Liver (tissue), 9 donors: ENCODE measurements around the gene MAMDC2. TPM values are rescaled to one million over a fixed set of nuclear protein-coding genes. Genes with fewer than 3 reads are reported as not detected.

Source experiments
- DNase-seq: peaks from one replicate; pipeline ENCODE4 v3.0.0-alpha.2; 2017; ENCODE audit warnings: low spot score
- H3K27ac ChIP-seq, 2 donors: one replicate each; pipeline ENCODE4 v1.7.0; 2013; ENCODE audit warnings: inconsistent platforms in 2 of 2, low read length in 2 of 2, control low read depth in 1 of 2, low read depth in 1 of 2, mild to moderate bottlenecking in 1 of 2
- H3K27me3 ChIP-seq, 4 donors: one replicate each; pipeline versions ENCODE4 v1.6.1 to v1.7.0; 2013; ENCODE audit warnings: low read length in 3 of 4, inconsistent platforms in 1 of 4, mild to moderate bottlenecking in 1 of 4, moderate library complexity in 1 of 4; ENCODE audit not compliant: control insufficient read depth in 4 of 4, insufficient read depth in 4 of 4
- H3K36me3 ChIP-seq, 4 donors: one replicate each; pipeline versions ENCODE4 v1.6.1 to v1.7.0; 2013; ENCODE audit warnings: low read length in 3 of 4, mild to moderate bottlenecking in 3 of 4, low read depth in 1 of 4, moderate library complexity in 1 of 4; ENCODE audit not compliant: control insufficient read depth in 4 of 4, insufficient read depth in 3 of 4
- H3K4me1 ChIP-seq, 4 donors: one replicate each; pipeline versions ENCODE4 v1.6.1 to v1.7.0; 2013; ENCODE audit warnings: low read length in 3 of 4, mild to moderate bottlenecking in 3 of 4, moderate library complexity in 1 of 4; ENCODE audit not compliant: control insufficient read depth in 4 of 4, insufficient read depth in 4 of 4
- H3K4me3 ChIP-seq, 3 donors: one replicate each; pipeline versions ENCODE4 v1.6.1 to v1.7.0; 2013; ENCODE audit warnings: low read length in 3 of 3, control low read depth in 1 of 3, low read depth in 1 of 3, mild to moderate bottlenecking in 1 of 3
- H3K9ac ChIP-seq, 2 donors: one replicate each; pipeline ENCODE4 v1.7.0; 2013; ENCODE audit warnings: low read length in 2 of 2, mild to moderate bottlenecking in 2 of 2, moderate library complexity in 2 of 2, control low read depth in 1 of 2, low read depth in 1 of 2
- H3K9me3 ChIP-seq, 4 donors: one replicate each; pipeline versions ENCODE4 v1.6.1 to v1.7.0; 2013; ENCODE audit warnings: low read length in 3 of 4; ENCODE audit not compliant: control insufficient read depth in 4 of 4
- ATF3 ChIP-seq: IDR thresholded peaks from 2 replicates; pipeline ENCODE4 v1.6.1; 2016; ENCODE audit warnings: antibody characterized with exemption
- CTCF ChIP-seq: fragments of 150-350 bp; IDR thresholded peaks from 2 replicates; pipeline ENCODE4 v1.5.1; 2017; ENCODE audit warnings: improper control_type of control experiment, low read depth, low read length; ENCODE audit not compliant: missing input control
- EGR1 ChIP-seq, 2 donors: IDR thresholded peaks; 2 replicates each; pipeline ENCODE4 v1.6.1; 2016 to 2018; ENCODE audit warnings: antibody characterized with exemption in 2 of 2, low read depth in 2 of 2
- FOXA1 ChIP-seq: IDR thresholded peaks from 2 replicates; pipeline ENCODE4 v1.6.1; 2016; ENCODE audit warnings: antibody characterized with exemption
- FOXA2 ChIP-seq: IDR thresholded peaks from 2 replicates; pipeline ENCODE4 v1.6.1; 2016; ENCODE audit warnings: antibody characterized with exemption
- GABPA ChIP-seq, 2 donors: IDR thresholded peaks in 1 of 2; conservative IDR thresholded peaks in 1 of 2; 2 replicates each; pipeline ENCODE4 v1.6.1; 2016; ENCODE audit warnings: antibody characterized with exemption in 2 of 2, mild to moderate bottlenecking in 1 of 2, moderate library complexity in 1 of 2
- HNF4A ChIP-seq, 2 donors: conservative IDR thresholded peaks; 2 replicates each; pipeline ENCODE4 v1.6.1; 2016; ENCODE audit warnings: antibody characterized with exemption in 2 of 2, mild to moderate bottlenecking in 2 of 2
- HNF4G ChIP-seq: IDR thresholded peaks from 2 replicates; pipeline ENCODE4 v1.6.1; 2016; ENCODE audit warnings: antibody characterized with exemption
- JUND ChIP-seq, 2 donors: IDR thresholded peaks; 2 replicates each; pipeline ENCODE4 v1.6.1; 2016; ENCODE audit warnings: antibody characterized with exemption in 2 of 2
- MAX ChIP-seq: IDR thresholded peaks from 2 replicates; pipeline ENCODE4 v1.6.1; 2016; ENCODE audit warnings: antibody characterized with exemption
- NR2F2 ChIP-seq: IDR thresholded peaks from 2 replicates; pipeline ENCODE4 v1.6.1; 2016; ENCODE audit warnings: antibody characterized with exemption
- RAD21 ChIP-seq, 2 donors: IDR thresholded peaks; 2 replicates each; pipeline ENCODE4 v1.6.1; 2016; ENCODE audit warnings: antibody characterized with exemption in 2 of 2, mild to moderate bottlenecking in 2 of 2
- RXRA ChIP-seq, 2 donors: IDR thresholded peaks; 2 replicates each; pipeline ENCODE4 v1.6.1; 2017 to 2018; ENCODE audit warnings: antibody characterized with exemption in 2 of 2, mild to moderate bottlenecking in 1 of 2
- SP1 ChIP-seq: IDR thresholded peaks from 2 replicates; pipeline ENCODE4 v1.6.1; 2018; ENCODE audit warnings: antibody characterized with exemption, mild to moderate bottlenecking
- TAF1 ChIP-seq: conservative IDR thresholded peaks from 2 replicates; pipeline ENCODE4 v1.6.1; 2016; ENCODE audit warnings: antibody characterized with exemption, mild to moderate bottlenecking
- YY1 ChIP-seq: IDR thresholded peaks from 2 replicates; pipeline ENCODE4 v1.6.1; 2016; ENCODE audit warnings: antibody characterized with exemption, mild to moderate bottlenecking
- ZBTB33 ChIP-seq: IDR thresholded peaks from 2 replicates; pipeline ENCODE4 v1.6.1; 2016; ENCODE audit warnings: antibody characterized with exemption
- WGBS: extraction: QIAGEN DNeasy Blood & Tissue Kit; methylation state at CpG from one replicate; pipeline ENCODE4 v1.1.7; 2013; 5-methylcytosine and 5-hydroxymethylcytosine counted together
- polyA plus RNA-seq, 2 donors: library from polyadenylated mRNA; stranded (reverse) in 1 of 2; unstranded in 1 of 2; fragments of 200-250 nt in 1 of 2; fragments of >200 nt in 1 of 2; fragmentation: Nextera tagmentation in 1 of 2; extraction: Ambion mirVana in 1 of 2; gene quantifications; one replicate each; pipeline versions ENCODE4 v1.2.1 to v1.2.3, GENCODE V29; 2013 to 2015
- total RNA-seq, 2 donors: library from RNA; depleted of rRNA; stranded (reverse); fragments of >200 nt; gene quantifications; one replicate each; pipeline ENCODE4 v1.2.3, GENCODE V29; 2014
- TF ChIP-seq, protein P1 (sequence below): IDR thresholded peaks from 2 replicates; pipeline ENCODE4 v1.6.1; 2016; ENCODE audit warnings: antibody characterized with exemption, mild to moderate bottlenecking
- donor health status: healthy.
- donor health status: healthy.
- donor health status: healthy.
- donor health status: healthy.
- donor health status: healthy.

MAMDC2 gene
- total and polyA plus RNA-seq, 4 donors = 0.28 to 4.4 (median 1.0) TPM

DNA sequence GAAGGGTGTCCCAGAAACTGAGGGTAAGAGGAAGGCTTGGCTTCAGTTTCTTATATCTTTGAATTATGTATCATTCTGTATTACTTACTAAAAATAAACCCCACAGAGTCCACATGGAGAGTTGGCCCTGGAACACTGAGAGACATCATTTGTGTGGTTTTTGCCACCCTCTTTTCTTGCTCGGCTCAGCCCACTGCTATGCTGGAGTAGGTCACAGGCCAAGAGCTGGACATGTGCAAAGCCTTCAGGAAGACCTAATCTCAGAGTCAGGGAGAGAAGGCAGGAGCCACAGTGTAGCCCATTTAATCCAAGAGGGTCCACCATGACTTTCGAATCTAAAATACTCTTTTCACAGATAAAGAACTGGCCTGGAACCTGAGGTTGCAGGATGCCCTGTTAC is 47.5 kb downstream of the MAMDC2 start:
- no peaks in the 10 kb centered on the region for H3K36me3 ChIP-seq
- no peaks in the 10 kb centered on the region for H3K4me1 ChIP-seq
- 88% methylated on average over 2 of the region's 2 CpGs for WGBS
- TF ChIP-seq FOXA1 (no peak), YY1 (no peak), RAD21 (IDR thresholded peaks at IDR 0.05) (no peak), HNF4A (conservative IDR thresholded peaks at IDR 0.05) (no peak)
- H3K27ac ChIP-seq = no peak overlapping the region
- DNase-seq = no peak
- H3K4me3 ChIP-seq = no peak overlapping the region
- H3K27me3 ChIP-seq = no peaks in the 10 kb centered on the region
- H3K9ac ChIP-seq = no peak overlapping the region
- no peaks in the 10 kb centered on the region for H3K9me3 ChIP-seq

DNA sequence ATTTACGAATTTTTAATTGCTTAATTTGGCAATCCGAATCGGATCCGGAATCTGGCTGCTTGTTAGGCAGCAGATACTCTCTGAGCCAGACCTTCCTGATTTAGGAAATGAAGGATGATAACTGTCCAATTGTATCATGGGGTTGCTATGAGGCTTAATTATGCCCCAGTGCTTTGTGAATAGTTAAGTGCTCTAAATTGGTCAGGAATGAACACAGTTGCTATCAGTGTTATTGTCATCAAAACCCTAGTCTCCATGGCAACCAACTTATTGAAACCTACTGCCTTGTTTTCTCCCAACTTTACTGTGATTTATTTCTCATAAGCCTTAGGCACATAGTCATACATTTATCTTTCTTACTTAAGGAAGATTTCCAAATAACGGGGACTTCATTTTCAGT is 47.9 kb downstream of the MAMDC2 start:
- Histone ChIP-seq H3K9ac (no peak overlapping the region), H3K4me3 (no peak overlapping the region), H3K4me1 (no peaks in the 10 kb centered on the region), H3K27me3 (no peaks in the 10 kb centered on the region), H3K27ac (no peak overlapping the region), H3K9me3 (no peaks in the 10 kb centered on the region), H3K36me3 (no peaks in the 10 kb centered on the region)
- no peak for DNase-seq
- TF ChIP-seq GABPA (IDR thresholded peaks at IDR 0.05 in 1 of 2, conservative IDR thresholded peaks at IDR 0.05 in 1 of 2) = no peak
- no peak for TF ChIP-seq NR2F2
- TF ChIP-seq SP1 = no peak
- no peak for TF ChIP-seq ZBTB33
- TF ChIP-seq YY1 = no peak
- TF ChIP-seq RAD21 (IDR thresholded peaks at IDR 0.05) = no peak
- TF ChIP-seq CTCF = no peak
- no peak for TF ChIP-seq RXRA (IDR thresholded peaks at IDR 0.05)
- no peak for TF ChIP-seq ATF3
- TF ChIP-seq EGR1 (IDR thresholded peaks at IDR 0.05; ENCODE audit: low read depth in 2 of 2) = no peak
- TF ChIP-seq TAF1 = no peak
- no peak for TF ChIP-seq FOXA2
- no peak for TF ChIP-seq HNF4G
- TF ChIP-seq HNF4A (conservative IDR thresholded peaks at IDR 0.05) = no peak
- TF ChIP-seq, protein P1, sequence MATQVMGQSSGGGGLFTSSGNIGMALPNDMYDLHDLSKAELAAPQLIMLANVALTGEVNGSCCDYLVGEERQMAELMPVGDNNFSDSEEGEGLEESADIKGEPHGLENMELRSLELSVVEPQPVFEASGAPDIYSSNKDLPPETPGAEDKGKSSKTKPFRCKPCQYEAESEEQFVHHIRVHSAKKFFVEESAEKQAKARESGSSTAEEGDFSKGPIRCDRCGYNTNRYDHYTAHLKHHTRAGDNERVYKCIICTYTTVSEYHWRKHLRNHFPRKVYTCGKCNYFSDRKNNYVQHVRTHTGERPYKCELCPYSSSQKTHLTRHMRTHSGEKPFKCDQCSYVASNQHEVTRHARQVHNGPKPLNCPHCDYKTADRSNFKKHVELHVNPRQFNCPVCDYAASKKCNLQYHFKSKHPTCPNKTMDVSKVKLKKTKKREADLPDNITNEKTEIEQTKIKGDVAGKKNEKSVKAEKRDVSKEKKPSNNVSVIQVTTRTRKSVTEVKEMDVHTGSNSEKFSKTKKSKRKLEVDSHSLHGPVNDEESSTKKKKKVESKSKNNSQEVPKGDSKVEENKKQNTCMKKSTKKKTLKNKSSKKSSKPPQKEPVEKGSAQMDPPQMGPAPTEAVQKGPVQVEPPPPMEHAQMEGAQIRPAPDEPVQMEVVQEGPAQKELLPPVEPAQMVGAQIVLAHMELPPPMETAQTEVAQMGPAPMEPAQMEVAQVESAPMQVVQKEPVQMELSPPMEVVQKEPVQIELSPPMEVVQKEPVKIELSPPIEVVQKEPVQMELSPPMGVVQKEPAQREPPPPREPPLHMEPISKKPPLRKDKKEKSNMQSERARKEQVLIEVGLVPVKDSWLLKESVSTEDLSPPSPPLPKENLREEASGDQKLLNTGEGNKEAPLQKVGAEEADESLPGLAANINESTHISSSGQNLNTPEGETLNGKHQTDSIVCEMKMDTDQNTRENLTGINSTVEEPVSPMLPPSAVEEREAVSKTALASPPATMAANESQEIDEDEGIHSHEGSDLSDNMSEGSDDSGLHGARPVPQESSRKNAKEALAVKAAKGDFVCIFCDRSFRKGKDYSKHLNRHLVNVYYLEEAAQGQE = no peak
- TF ChIP-seq JUND (IDR thresholded peaks at IDR 0.05) = no peak
- TF ChIP-seq MAX = no peak
- no peak for TF ChIP-seq FOXA1
- 82% methylated on average over 5 of the region's 5 CpGs for WGBS
